ENCODE measurements around the gene CFAP61.

CFAP61 gene

GRCh38 chr20:20391115-20391514 is 338.8 kb downstream of the CFAP61 start:
- TF ChIP-seq CTCF (IDR thresholded peaks at IDR 0.05; ENCODE audit: low read depth, low read length): no peak
- TF ChIP-seq EZH2phosphoT487 (IDR thresholded peaks at IDR 0.05; ENCODE audit: low read depth): no peak
- H2AFZ ChIP-seq (ENCODE audit: low read depth, low read length): no peak overlapping the region
- H3K27me3 ChIP-seq (ENCODE audit: low read depth, low read length): no peaks in the 10 kb centered on the region

GRCh38 chr20:20391766-20392165 is 339.4 kb downstream of the CFAP61 start:
- H3K27ac ChIP-seq (ENCODE audit: low read length): no peak overlapping the region
- H3K4me3 ChIP-seq (ENCODE audit: low read length): no peak overlapping the region
- TF ChIP-seq CTCF (IDR thresholded peaks at IDR 0.05; ENCODE audit: low read depth, low read length) (no peak), EZH2phosphoT487 (IDR thresholded peaks at IDR 0.05; ENCODE audit: low read depth) (no peak)
- H2AFZ ChIP-seq (ENCODE audit: low read depth, low read length): no peak overlapping the region
- no peak overlapping the region for H3K9ac ChIP-seq (ENCODE audit: low read length)
- H3K27me3 ChIP-seq (ENCODE audit: low read depth, low read length): no peaks in the 10 kb centered on the region
- H3K79me2 ChIP-seq (ENCODE audit: low read length): no peaks in the 10 kb centered on the region
- H3K4me2 ChIP-seq (ENCODE audit: low read length): no peak overlapping the region
- no peaks in the 10 kb centered on the region for H3K9me3 ChIP-seq (ENCODE audit: insufficient read depth, low read length)
- H3K36me3 ChIP-seq (replicated peaks; ENCODE audit: low read depth, low read length): no peaks in the 10 kb centered on the region
- H3K4me1 ChIP-seq (ENCODE audit: low read length): no peaks in the 10 kb centered on the region
- H4K20me1 ChIP-seq (ENCODE audit: insufficient read depth, low read length): no peaks in the 10 kb centered on the region

More at GRCh38 chr20:20391115-20391514, 338.8 kb downstream of the CFAP61 start:
- no peak overlapping the region for H3K9ac ChIP-seq (ENCODE audit: low read length)
- H3K4me3 ChIP-seq (ENCODE audit: low read length): no peak overlapping the region
- H3K4me2 ChIP-seq (ENCODE audit: low read length): no peak overlapping the region
- no peaks in the 10 kb centered on the region for H3K9me3 ChIP-seq (ENCODE audit: insufficient read depth, low read length)
- no peak overlapping the region for H3K27ac ChIP-seq (ENCODE audit: low read length)
- no peaks in the 10 kb centered on the region for H3K36me3 ChIP-seq (replicated peaks; ENCODE audit: low read depth, low read length)
- no peaks in the 10 kb centered on the region for H3K79me2 ChIP-seq (ENCODE audit: low read length)
- H3K4me1 ChIP-seq (ENCODE audit: low read length): no peaks in the 10 kb centered on the region
- H4K20me1 ChIP-seq (ENCODE audit: insufficient read depth, low read length): no peaks in the 10 kb centered on the region

GRCh38 chr20:20393207-20394120 is 341.1 kb downstream of the CFAP61 start:
- Histone ChIP-seq H3K27ac (ENCODE audit: low read length) (no peak overlapping the region), H2AFZ (ENCODE audit: low read depth, low read length) (no peak overlapping the region)

More at GRCh38 chr20:20393207-20394120, 341.1 kb downstream of the CFAP61 start:
- TF ChIP-seq EZH2phosphoT487 (IDR thresholded peaks at IDR 0.05; ENCODE audit: low read depth) (no peak), CTCF (IDR thresholded peaks at IDR 0.05; ENCODE audit: low read depth, low read length) (no peak)
- no peak overlapping the region for H3K4me3 ChIP-seq (ENCODE audit: low read length)
- no peaks in the 10 kb centered on the region for H3K36me3 ChIP-seq (replicated peaks; ENCODE audit: low read depth, low read length)
- no peak overlapping the region for H3K4me2 ChIP-seq (ENCODE audit: low read length)
- no peaks in the 10 kb centered on the region for H3K79me2 ChIP-seq (ENCODE audit: low read length)
- H4K20me1 ChIP-seq (ENCODE audit: insufficient read depth, low read length): no peaks in the 10 kb centered on the region
- no peak overlapping the region for H3K9ac ChIP-seq (ENCODE audit: low read length)
- H3K9me3 ChIP-seq (ENCODE audit: insufficient read depth, low read length): no peaks in the 10 kb centered on the region
- no peaks in the 10 kb centered on the region for H3K4me1 ChIP-seq (ENCODE audit: low read length)
- H3K27me3 ChIP-seq (ENCODE audit: low read depth, low read length): no peaks in the 10 kb centered on the region

All from OCI-LY3 (cell line).